ENCODE results near the gene TK1. TPM values are rescaled to one million over a fixed set of nuclear protein-coding genes. Genes with fewer than 3 reads are reported as not detected.

The TK1 gene
- total RNA-seq, 1 experiment from 2014 or later, result 89.7 TPM

GRCh38 chr17:78205124-78205775 lies 18.4 kb upstream of the TK1 start:
- Mint-ChIP-seq H3K4me3 (ENCODE audit: low read depth, unreplicated experiment) (no peak overlapping the region), H3K27ac (ENCODE audit: unreplicated experiment) (no peak overlapping the region), H3K9me3 (ENCODE audit: low read depth, unreplicated experiment) (no peaks in the 10 kb centered on the region), H3K36me3 (ENCODE audit: insufficient read depth, unreplicated experiment) (no peaks in the 10 kb centered on the region), H3K4me1 (ENCODE audit: low read depth, unreplicated experiment) (no peaks in the 10 kb centered on the region), H3K27me3 (ENCODE audit: unreplicated experiment) (no peaks in the 10 kb centered on the region)
- BruUV-seq (replicated peaks), result no TSS peak
- intact Hi-C loops (cut with micrococcal nuclease; ENCODE audit: unreplicated experiment), result no loop called here
- CTCF ChIA-PET, result no interaction called here
- DNase-seq, result no peak
- no peak for TF ChIP-seq CTCF (IDR thresholded peaks at IDR 0.05; ENCODE audit: unreplicated experiment)

GRCh38 chr17:78204387-78205123 lies 17.7 kb upstream of the TK1 start:
- peaks cover under 1% of the 10 kb centered on the region for H3K36me3 Mint-ChIP-seq (ENCODE audit: insufficient read depth, unreplicated experiment)
- H3K27ac Mint-ChIP-seq (ENCODE audit: unreplicated experiment), result no peak overlapping the region
- intact Hi-C loops (cut with micrococcal nuclease; ENCODE audit: unreplicated experiment), result no loop called here

GRCh38 chr17:78202666-78203065 lies 15.8 kb upstream of the TK1 start:
- Mint-ChIP-seq H3K4me1 (ENCODE audit: low read depth, unreplicated experiment) (no peaks in the 10 kb centered on the region), H3K4me3 (ENCODE audit: low read depth, unreplicated experiment) (no peak overlapping the region), H3K36me3 (ENCODE audit: insufficient read depth, unreplicated experiment) (peaks cover 17% of the 10 kb centered on the region), H3K27me3 (ENCODE audit: unreplicated experiment) (no peaks in the 10 kb centered on the region), H3K27ac (ENCODE audit: unreplicated experiment) (no peak overlapping the region), H3K9me3 (ENCODE audit: low read depth, unreplicated experiment) (no peaks in the 10 kb centered on the region)
- BruUV-seq (replicated peaks), result no TSS peak
- intact Hi-C loops (cut with micrococcal nuclease; ENCODE audit: unreplicated experiment), result no loop called here
- no peak for DNase-seq
- no peak for TF ChIP-seq CTCF (IDR thresholded peaks at IDR 0.05; ENCODE audit: unreplicated experiment)
- CTCF ChIA-PET, result no interaction called here

More at GRCh38 chr17:78204387-78205123, 17.7 kb upstream of the TK1 start:
- BruUV-seq (replicated peaks), result no TSS peak
- no peaks in the 10 kb centered on the region for H3K9me3 Mint-ChIP-seq (ENCODE audit: low read depth, unreplicated experiment)
- no peak overlapping the region for H3K4me3 Mint-ChIP-seq (ENCODE audit: low read depth, unreplicated experiment)
- CTCF ChIA-PET, result no interaction called here
- no peak for DNase-seq
- no peaks in the 10 kb centered on the region for H3K4me1 Mint-ChIP-seq (ENCODE audit: low read depth, unreplicated experiment)
- H3K27me3 Mint-ChIP-seq (ENCODE audit: unreplicated experiment), result no peaks in the 10 kb centered on the region
- TF ChIP-seq CTCF (IDR thresholded peaks at IDR 0.05; ENCODE audit: unreplicated experiment), result no peak

- Mint-ChIP-seq H3K27ac (ENCODE audit: unreplicated experiment) (no peak overlapping the region), H3K9me3 (ENCODE audit: low read depth, unreplicated experiment) (no peaks in the 10 kb centered on the region), H3K27me3 (ENCODE audit: unreplicated experiment) (no peaks in the 10 kb centered on the region), H3K4me3 (ENCODE audit: low read depth, unreplicated experiment) (no peak overlapping the region), H3K36me3 (ENCODE audit: insufficient read depth, unreplicated experiment) (peaks cover 19% of the 10 kb centered on the region), H3K4me1 (ENCODE audit: low read depth, unreplicated experiment) (no peaks in the 10 kb centered on the region)
- CTCF ChIA-PET, result no interaction called here
- no peak for DNase-seq
- intact Hi-C loops (cut with micrococcal nuclease; ENCODE audit: unreplicated experiment), result no loop called here
- no TSS peak for BruUV-seq (replicated peaks)
- no peak for TF ChIP-seq CTCF (IDR thresholded peaks at IDR 0.05; ENCODE audit: unreplicated experiment)
These were observed 13.6 kb upstream of the TK1 start for GRCh38 chr17:78200451-78200850.
